ENCODE measurements around the gene NEK7. TPM values are rescaled to one million over a fixed set of nuclear protein-coding genes. Genes with fewer than 3 reads are reported as not detected.

The NEK7 gene
- total RNA-seq, 1 donor = 376 TPM

GRCh38 chr1:198179556-198179981 is 22.8 kb downstream of the NEK7 start:
- Histone ChIP-seq H3K79me2 (ENCODE audit: insufficient read depth, low read length) (peaks cover 100% of the 10 kb centered on the region), H3K9me3 (ENCODE audit: low read depth, low read length) (no peaks in the 10 kb centered on the region), H2AFZ (ENCODE audit: low read length) (no peak overlapping the region), H3K27me3 (ENCODE audit: insufficient read depth, low read length) (no peaks in the 10 kb centered on the region), H4K20me1 (ENCODE audit: insufficient read depth, low read length) (peaks cover 65% of the 10 kb centered on the region), H3K4me1 (ENCODE audit: insufficient read depth, low read length) (peaks cover 57% of the 10 kb centered on the region), H3K4me3 (ENCODE audit: insufficient read depth, low read length) (no peak overlapping the region), H3K36me3 (ENCODE audit: insufficient read depth, low read length) (no peaks in the 10 kb centered on the region), H3K27ac (ENCODE audit: low read depth, low read length) (peak overlapping the region; percentile 31), H3K4me2 (ENCODE audit: insufficient read depth, low read length) (peak overlapping the region; percentile 63)
- DNase-seq (ENCODE audit: insufficient read length, low spot score, missing footprints) = no peak
- TF ChIP-seq, protein P1, sequence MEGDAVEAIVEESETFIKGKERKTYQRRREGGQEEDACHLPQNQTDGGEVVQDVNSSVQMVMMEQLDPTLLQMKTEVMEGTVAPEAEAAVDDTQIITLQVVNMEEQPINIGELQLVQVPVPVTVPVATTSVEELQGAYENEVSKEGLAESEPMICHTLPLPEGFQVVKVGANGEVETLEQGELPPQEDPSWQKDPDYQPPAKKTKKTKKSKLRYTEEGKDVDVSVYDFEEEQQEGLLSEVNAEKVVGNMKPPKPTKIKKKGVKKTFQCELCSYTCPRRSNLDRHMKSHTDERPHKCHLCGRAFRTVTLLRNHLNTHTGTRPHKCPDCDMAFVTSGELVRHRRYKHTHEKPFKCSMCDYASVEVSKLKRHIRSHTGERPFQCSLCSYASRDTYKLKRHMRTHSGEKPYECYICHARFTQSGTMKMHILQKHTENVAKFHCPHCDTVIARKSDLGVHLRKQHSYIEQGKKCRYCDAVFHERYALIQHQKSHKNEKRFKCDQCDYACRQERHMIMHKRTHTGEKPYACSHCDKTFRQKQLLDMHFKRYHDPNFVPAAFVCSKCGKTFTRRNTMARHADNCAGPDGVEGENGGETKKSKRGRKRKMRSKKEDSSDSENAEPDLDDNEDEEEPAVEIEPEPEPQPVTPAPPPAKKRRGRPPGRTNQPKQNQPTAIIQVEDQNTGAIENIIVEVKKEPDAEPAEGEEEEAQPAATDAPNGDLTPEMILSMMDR (IDR thresholded peaks at IDR 0.05; ENCODE audit: extremely low read depth, low read depth, low read length) = no peak

GRCh38 chr1:198183605-198184004 is 26.8 kb downstream of the NEK7 start:
- peaks cover 74% of the 10 kb centered on the region for H4K20me1 ChIP-seq (ENCODE audit: insufficient read depth, low read length)
- peaks cover 100% of the 10 kb centered on the region for H3K79me2 ChIP-seq (ENCODE audit: insufficient read depth, low read length)
- no peak for DNase-seq (ENCODE audit: insufficient read length, low spot score, missing footprints)

DNA sequence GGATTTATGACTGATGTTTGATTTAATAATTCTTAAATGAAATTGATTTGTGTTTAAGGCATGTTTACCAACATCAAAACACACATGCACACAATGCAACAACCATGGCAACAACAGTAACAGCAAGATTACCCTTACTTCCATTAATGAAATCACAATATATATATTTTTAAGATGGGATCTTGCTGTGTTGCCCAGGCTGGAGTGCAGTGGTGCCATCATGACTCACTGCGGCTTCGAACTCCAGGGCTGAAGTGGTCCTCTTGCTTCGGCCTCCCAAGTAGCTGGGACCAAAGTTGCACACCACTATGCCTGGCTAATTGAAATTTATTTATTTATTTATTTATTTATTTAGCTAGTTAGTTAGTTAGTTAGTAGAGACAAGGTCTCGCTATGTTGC is 27.7 kb downstream of the NEK7 start:
- no peak overlapping the region for H3K4me3 ChIP-seq (ENCODE audit: insufficient read depth, low read length)
- no peak for DNase-seq (ENCODE audit: insufficient read length, low spot score, missing footprints)
- no peaks in the 10 kb centered on the region for H3K27me3 ChIP-seq (ENCODE audit: insufficient read depth, low read length)
- H3K4me2 ChIP-seq (ENCODE audit: insufficient read depth, low read length) = no peak overlapping the region
- H3K4me1 ChIP-seq (ENCODE audit: insufficient read depth, low read length) = peaks cover 33% of the 10 kb centered on the region
- H3K9me3 ChIP-seq (ENCODE audit: low read depth, low read length) = no peaks in the 10 kb centered on the region
- H4K20me1 ChIP-seq (ENCODE audit: insufficient read depth, low read length) = peaks cover 74% of the 10 kb centered on the region
- H3K27ac ChIP-seq (ENCODE audit: low read depth, low read length) = no peak overlapping the region
- no peak overlapping the region for H2AFZ ChIP-seq (ENCODE audit: low read length)
- H3K79me2 ChIP-seq (ENCODE audit: insufficient read depth, low read length) = peaks cover 100% of the 10 kb centered on the region
- H3K36me3 ChIP-seq (ENCODE audit: insufficient read depth, low read length) = no peaks in the 10 kb centered on the region
- TF ChIP-seq, protein P1 (IDR thresholded peaks at IDR 0.05; ENCODE audit: extremely low read depth, low read depth, low read length) = no peak

More at GRCh38 chr1:198183605-198184004, 26.8 kb downstream of the NEK7 start:
- Histone ChIP-seq H3K4me3 (ENCODE audit: insufficient read depth, low read length) (no peak overlapping the region), H3K36me3 (ENCODE audit: insufficient read depth, low read length) (no peaks in the 10 kb centered on the region), H3K27me3 (ENCODE audit: insufficient read depth, low read length) (no peaks in the 10 kb centered on the region), H2AFZ (ENCODE audit: low read length) (no peak overlapping the region), H3K27ac (ENCODE audit: low read depth, low read length) (no peak overlapping the region), H3K4me1 (ENCODE audit: insufficient read depth, low read length) (peaks cover 41% of the 10 kb centered on the region), H3K4me2 (ENCODE audit: insufficient read depth, low read length) (no peak overlapping the region), H3K9me3 (ENCODE audit: low read depth, low read length) (no peaks in the 10 kb centered on the region)
- TF ChIP-seq, protein P1 (IDR thresholded peaks at IDR 0.05; ENCODE audit: extremely low read depth, low read depth, low read length) = no peak

DNA sequence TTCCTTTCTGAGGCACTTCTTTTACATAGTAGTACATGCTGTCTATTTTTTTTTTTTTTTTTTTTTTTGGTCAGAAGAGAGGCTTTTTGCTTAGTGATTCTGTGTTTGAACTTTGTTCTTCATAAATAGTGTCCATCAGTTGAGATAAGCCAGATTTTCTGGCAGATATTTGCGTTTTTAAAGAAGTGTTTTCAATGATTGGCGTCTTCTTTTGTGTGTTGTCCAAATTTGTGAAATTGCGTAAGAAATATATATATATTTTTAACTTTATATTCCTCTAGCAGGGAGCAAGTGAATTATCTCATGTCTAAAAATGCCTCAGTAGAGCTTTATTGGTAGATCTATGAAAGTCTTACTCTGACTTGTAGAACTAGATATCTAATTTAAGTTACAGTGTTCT is 28.3 kb downstream of the NEK7 start:
- peaks cover 27% of the 10 kb centered on the region for H3K4me1 ChIP-seq (ENCODE audit: insufficient read depth, low read length)
- no peaks in the 10 kb centered on the region for H3K27me3 ChIP-seq (ENCODE audit: insufficient read depth, low read length)
- H3K36me3 ChIP-seq (ENCODE audit: insufficient read depth, low read length) = no peaks in the 10 kb centered on the region
- TF ChIP-seq, protein P1 (IDR thresholded peaks at IDR 0.05; ENCODE audit: extremely low read depth, low read depth, low read length) = no peak
- no peaks in the 10 kb centered on the region for H3K9me3 ChIP-seq (ENCODE audit: low read depth, low read length)
- no peak overlapping the region for H3K27ac ChIP-seq (ENCODE audit: low read depth, low read length)
- no peak overlapping the region for H3K4me2 ChIP-seq (ENCODE audit: insufficient read depth, low read length)
- H3K4me3 ChIP-seq (ENCODE audit: insufficient read depth, low read length) = no peak overlapping the region
- H4K20me1 ChIP-seq (ENCODE audit: insufficient read depth, low read length) = peaks cover 77% of the 10 kb centered on the region
- H2AFZ ChIP-seq (ENCODE audit: low read length) = no peak overlapping the region
- H3K79me2 ChIP-seq (ENCODE audit: insufficient read depth, low read length) = peaks cover 100% of the 10 kb centered on the region
- no peak for DNase-seq (ENCODE audit: insufficient read length, low spot score, missing footprints)
